ENCODE results near the gene GIMAP4. TPM values are rescaled to one million over a fixed set of nuclear protein-coding genes. Genes with fewer than 3 reads are reported as not detected.
"Not testable (repeated sequence)": the region's sequence is repeated elsewhere in the genome, so short reads cannot be mapped to it uniquely, and the experiment has no call there.

Gene GIMAP4
- total RNA-seq: not detected in 2 replicates

DNA sequence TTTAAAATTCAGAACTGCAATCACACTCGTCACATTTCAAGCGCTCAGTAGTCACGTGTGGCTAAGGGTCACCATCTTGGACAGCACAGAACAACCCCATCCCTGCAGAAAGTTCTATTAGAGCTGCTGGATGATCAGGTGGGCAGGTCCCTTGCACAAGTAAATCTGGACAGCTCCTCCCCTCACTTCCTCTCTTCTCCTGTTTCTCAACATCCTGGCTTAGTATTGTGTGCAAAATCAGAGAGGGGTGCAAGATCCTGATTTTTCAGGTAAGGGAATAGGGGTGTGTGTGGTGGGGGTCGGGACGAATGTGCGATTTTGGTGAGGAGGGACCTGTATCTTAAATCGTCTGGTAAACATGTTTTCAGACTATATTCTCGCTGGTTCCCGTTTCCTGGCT is at the start of gene GIMAP4:
Gene GIMAP4, plus strand, starts transcription at position 222 of the 400 bp plus-strand sequence. CDS start 2,512 bp downstream, outside the sequence.
- TF ChIP-seq, protein P1, sequence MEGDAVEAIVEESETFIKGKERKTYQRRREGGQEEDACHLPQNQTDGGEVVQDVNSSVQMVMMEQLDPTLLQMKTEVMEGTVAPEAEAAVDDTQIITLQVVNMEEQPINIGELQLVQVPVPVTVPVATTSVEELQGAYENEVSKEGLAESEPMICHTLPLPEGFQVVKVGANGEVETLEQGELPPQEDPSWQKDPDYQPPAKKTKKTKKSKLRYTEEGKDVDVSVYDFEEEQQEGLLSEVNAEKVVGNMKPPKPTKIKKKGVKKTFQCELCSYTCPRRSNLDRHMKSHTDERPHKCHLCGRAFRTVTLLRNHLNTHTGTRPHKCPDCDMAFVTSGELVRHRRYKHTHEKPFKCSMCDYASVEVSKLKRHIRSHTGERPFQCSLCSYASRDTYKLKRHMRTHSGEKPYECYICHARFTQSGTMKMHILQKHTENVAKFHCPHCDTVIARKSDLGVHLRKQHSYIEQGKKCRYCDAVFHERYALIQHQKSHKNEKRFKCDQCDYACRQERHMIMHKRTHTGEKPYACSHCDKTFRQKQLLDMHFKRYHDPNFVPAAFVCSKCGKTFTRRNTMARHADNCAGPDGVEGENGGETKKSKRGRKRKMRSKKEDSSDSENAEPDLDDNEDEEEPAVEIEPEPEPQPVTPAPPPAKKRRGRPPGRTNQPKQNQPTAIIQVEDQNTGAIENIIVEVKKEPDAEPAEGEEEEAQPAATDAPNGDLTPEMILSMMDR (IDR thresholded peaks at IDR 0.05; ENCODE audit: extremely low read depth, low read depth, low read length): no peak

GRCh38 chr7:150519310-150519709 is 47.9 kb upstream of the GIMAP4 start:
- H3K79me2 ChIP-seq (ENCODE audit: insufficient read depth, low read length): no peaks in the 10 kb centered on the region
- H3K4me1 ChIP-seq (ENCODE audit: insufficient read depth, low read length): no peaks in the 10 kb centered on the region
- TF ChIP-seq, protein P1 (IDR thresholded peaks at IDR 0.05; ENCODE audit: extremely low read depth, low read depth, low read length): no peak
- no peaks in the 10 kb centered on the region for H3K27me3 ChIP-seq (ENCODE audit: insufficient read depth, low read length)
- H3K36me3 ChIP-seq (ENCODE audit: insufficient read depth, low read length): no peaks in the 10 kb centered on the region
- H4K20me1 ChIP-seq (ENCODE audit: insufficient read depth, low read length): no peaks in the 10 kb centered on the region
- no peak overlapping the region for H2AFZ ChIP-seq (ENCODE audit: low read length)
- H3K4me2 ChIP-seq (ENCODE audit: insufficient read depth, low read length): no peak overlapping the region
- no peak overlapping the region for H3K4me3 ChIP-seq (ENCODE audit: insufficient read depth, low read length)
- H3K27ac ChIP-seq (ENCODE audit: low read depth, low read length): no peak overlapping the region
- no peaks in the 10 kb centered on the region for H3K9me3 ChIP-seq (ENCODE audit: low read depth, low read length)
- DNase-seq (ENCODE audit: insufficient read length, low spot score, missing footprints): no peak

More for the DNA sequence above, at the start of gene GIMAP4:
- Histone ChIP-seq H3K4me2 (ENCODE audit: insufficient read depth, low read length) (no peak within 1 kb of the TSS), H3K36me3 (ENCODE audit: insufficient read depth, low read length) (no peaks in the 10 kb centered on the region), H3K9me3 (ENCODE audit: low read depth, low read length) (no peaks in the 10 kb centered on the region), H3K27me3 (ENCODE audit: insufficient read depth, low read length) (no peaks in the 10 kb centered on the region), H3K4me1 (ENCODE audit: insufficient read depth, low read length) (no peaks in the 10 kb centered on the region), H3K27ac (ENCODE audit: low read depth, low read length) (no peak within 1 kb of the TSS), H3K79me2 (ENCODE audit: insufficient read depth, low read length) (no peaks in the 10 kb centered on the region), H3K4me3 (ENCODE audit: insufficient read depth, low read length) (no peak within 1 kb of the TSS), H2AFZ (ENCODE audit: low read length) (no peak within 1 kb of the TSS), H4K20me1 (ENCODE audit: insufficient read depth, low read length) (no peaks in the 10 kb centered on the region)
- DNase-seq (ENCODE audit: insufficient read length, low spot score, missing footprints): no peak

DNA sequence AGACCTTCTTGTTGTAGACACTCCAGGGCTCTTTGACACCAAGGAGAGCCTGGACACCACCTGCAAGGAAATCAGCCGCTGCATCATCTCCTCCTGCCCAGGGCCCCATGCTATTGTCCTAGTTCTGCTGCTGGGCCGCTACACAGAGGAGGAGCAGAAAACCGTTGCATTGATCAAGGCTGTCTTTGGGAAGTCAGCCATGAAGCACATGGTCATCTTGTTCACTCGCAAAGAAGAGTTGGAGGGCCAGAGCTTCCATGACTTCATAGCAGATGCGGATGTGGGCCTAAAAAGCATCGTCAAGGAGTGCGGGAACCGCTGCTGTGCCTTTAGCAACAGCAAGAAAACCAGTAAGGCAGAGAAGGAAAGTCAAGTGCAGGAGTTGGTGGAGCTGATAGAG is 47.0 kb upstream of the GIMAP4 start:
- TF ChIP-seq, protein P1 (IDR thresholded peaks at IDR 0.05; ENCODE audit: extremely low read depth, low read depth, low read length): no peak
- Histone ChIP-seq H3K4me1 (ENCODE audit: insufficient read depth, low read length) (no peaks in the 10 kb centered on the region), H3K4me3 (ENCODE audit: insufficient read depth, low read length) (no peak overlapping the region), H2AFZ (ENCODE audit: low read length) (no peak overlapping the region), H3K4me2 (ENCODE audit: insufficient read depth, low read length) (no peak overlapping the region), H4K20me1 (ENCODE audit: insufficient read depth, low read length) (no peaks in the 10 kb centered on the region), H3K9me3 (ENCODE audit: low read depth, low read length) (no peaks in the 10 kb centered on the region), H3K79me2 (ENCODE audit: insufficient read depth, low read length) (no peaks in the 10 kb centered on the region), H3K36me3 (ENCODE audit: insufficient read depth, low read length) (no peaks in the 10 kb centered on the region), H3K27ac (ENCODE audit: low read depth, low read length) (no peak overlapping the region), H3K27me3 (ENCODE audit: insufficient read depth, low read length) (no peaks in the 10 kb centered on the region)
- DNase-seq (ENCODE audit: insufficient read length, low spot score, missing footprints): no peak

DNA sequence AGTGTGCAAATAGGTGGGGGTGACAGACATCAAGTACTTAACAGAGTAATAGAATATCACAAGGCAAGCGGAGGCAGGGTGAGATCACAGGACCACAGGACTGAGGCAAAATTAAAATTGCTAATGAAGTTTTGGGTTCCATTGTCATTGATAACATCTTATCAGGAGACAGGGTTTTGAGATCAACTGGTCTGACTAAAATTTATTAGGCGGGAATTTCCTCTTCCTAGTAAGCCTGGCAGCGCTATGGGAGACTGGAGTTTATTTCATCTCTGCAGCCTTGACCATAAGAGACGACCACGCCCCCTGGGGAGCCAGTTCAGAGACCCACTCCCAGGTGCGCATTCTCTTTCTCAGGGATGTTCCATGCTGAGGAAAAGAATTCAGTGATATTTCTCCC is 44.3 kb upstream of the GIMAP4 start:
- not testable (repeated sequence) for DNase-seq (ENCODE audit: insufficient read length, low spot score, missing footprints); H3K9me3 ChIP-seq (ENCODE audit: low read depth, low read length)

More for the DNA sequence above, 44.3 kb upstream of the GIMAP4 start:
- not testable (repeated sequence) for H2AFZ ChIP-seq (ENCODE audit: low read length); H3K27me3 ChIP-seq (ENCODE audit: insufficient read depth, low read length); H3K36me3 ChIP-seq (ENCODE audit: insufficient read depth, low read length); H3K27ac ChIP-seq (ENCODE audit: low read depth, low read length); H3K4me2 ChIP-seq (ENCODE audit: insufficient read depth, low read length); H3K4me3 ChIP-seq (ENCODE audit: insufficient read depth, low read length); H3K4me1 ChIP-seq (ENCODE audit: insufficient read depth, low read length); H3K79me2 ChIP-seq (ENCODE audit: insufficient read depth, low read length); H4K20me1 ChIP-seq (ENCODE audit: insufficient read depth, low read length)

Measured in osteoblast (primary cell).